ENCODE data around the gene PNP.
A peak's percentile ranks its signal among the peaks of the same experiment; 100 is the strongest.
"Not testable (repeated sequence)": the region's sequence is repeated elsewhere in the genome, so short reads cannot be mapped to it uniquely, and the experiment has no call there.

PNP gene

GRCh38 chr14:20469242-20469889 lies at the start of gene PNP:
PNP (plus strand) TSS chr14:20469406; CDS start chr14:20469525, 119 bp downstream.
- peak; percentile 94 for DNase-seq

GRCh38 chr14:20419419-20419818 lies 49.8 kb upstream of the PNP start:
- DNase-seq = no peak

- DNase-seq = no peak
Measured at GRCh38 chr14:20421267-20421666, 47.9 kb upstream of the PNP start.

- no peak for DNase-seq
Measured at GRCh38 chr14:20422886-20423285, 46.3 kb upstream of the PNP start.

GRCh38 chr14:20424851-20425250 lies 44.4 kb upstream of the PNP start:
- DNase-seq = no peak

GRCh38 chr14:20427231-20428009 lies 41.8 kb upstream of the PNP start:
- DNase-seq = no peak

- no peak for DNase-seq
Measured at GRCh38 chr14:20428010-20428365, 41.2 kb upstream of the PNP start.

- no peak for DNase-seq
Measured at GRCh38 chr14:20428802-20429201, 40.4 kb upstream of the PNP start.

- DNase-seq = no peak
Measured at GRCh38 chr14:20429801-20430669, 39.2 kb upstream of the PNP start.

- no peak for DNase-seq
Measured at GRCh38 chr14:20434701-20435581, 34.3 kb upstream of the PNP start.

- no peak for DNase-seq
Measured at GRCh38 chr14:20435582-20436362, 33.4 kb upstream of the PNP start, which contains the start of gene KLHL33. KLHL33 (minus strand) TSS chr14:20436166; CDS start chr14:20435811, 355 bp downstream.

GRCh38 chr14:20436363-20436755 lies 32.8 kb upstream of the PNP start:
- no peak for DNase-seq

GRCh38 chr14:20438664-20439063 lies 30.5 kb upstream of the PNP start:
- no peak for DNase-seq

GRCh38 chr14:20440465-20440864 lies 28.7 kb upstream of the PNP start:
- DNase-seq = no peak

GRCh38 chr14:20440882-20441281 lies 28.3 kb upstream of the PNP start:
- DNase-seq = peak; percentile 60

GRCh38 chr14:20441461-20441860 lies 27.7 kb upstream of the PNP start:
- no peak for DNase-seq

- DNase-seq = not testable (repeated sequence)
Measured at GRCh38 chr14:20443650-20444049, 25.6 kb upstream of the PNP start.

- no peak for DNase-seq
Measured at GRCh38 chr14:20446889-20447288, 22.3 kb upstream of the PNP start.

GRCh38 chr14:20452831-20453230 lies 16.4 kb upstream of the PNP start:
- not testable (repeated sequence) for DNase-seq

GRCh38 chr14:20454516-20455354 lies 14.5 kb upstream of the PNP start, which contains the start of the genes APEX1 and OSGEP:
APEX1 (plus strand) TSS chr14:20455226; CDS start chr14:20455646, 420 bp downstream.
OSGEP (minus strand) TSS chr14:20454812; CDS start chr14:20454683, 129 bp downstream.
- DNase-seq = peak; percentile 96

All from activated CD8-positive, alpha-beta memory T cell treated with anti-CD3 and anti-CD28 coated beads, Interleukin-2, amount 50 U/mL, for 48 hours (primary cell).